GM23248 (cell line): ENCODE data around the gene KNDC1. TPM values are rescaled to one million over a fixed set of nuclear protein-coding genes. Genes with fewer than 3 reads are reported as not detected.

Experiments
- DNase-seq: peaks from one replicate; pipeline ENCODE4 v3.0.0-alpha.2; 2015
- H2AFZ ChIP-seq: fragments of 200-600 bp; sonication (generic); 2 replicates; pipeline ENCODE4 v1.6.1; 2016; ENCODE audit warnings: antibody characterized with exemption
- H3F3A ChIP-seq: fragments of 200-600 bp; sonication (generic); 2 replicates; pipeline ENCODE4 v1.6.1; 2016; ENCODE audit warnings: mild to moderate bottlenecking, antibody characterized with exemption, mixed run types; ENCODE audit not compliant: insufficient read depth
- H3K27ac ChIP-seq: fragments of 200-600 bp; sonication (generic); 2 replicates; pipeline ENCODE4 v1.5.1; 2016; ENCODE audit warnings: mild to moderate bottlenecking
- H3K27me3 ChIP-seq: fragments of 200-600 bp; sonication (generic); replicated peaks from 2 replicates; pipeline ENCODE4 v1.6.1; 2016; ENCODE audit warnings: mild to moderate bottlenecking; ENCODE audit not compliant: insufficient read depth
- H3K36me3 ChIP-seq: fragments of 200-600 bp; sonication (generic); 2 replicates; pipeline ENCODE4 v1.6.1; 2016; ENCODE audit warnings: low read depth, mild to moderate bottlenecking
- H3K4me1 ChIP-seq: fragments of 200-600 bp; sonication (generic); 2 replicates; pipeline ENCODE4 v1.6.1; 2016; ENCODE audit warnings: mild to moderate bottlenecking; ENCODE audit not compliant: insufficient read depth
- H3K4me2 ChIP-seq: fragments of 200-600 bp; sonication (generic); one replicate; pipeline ENCODE4 v1.6.1; 2016; ENCODE audit warnings: mild to moderate bottlenecking; ENCODE audit not compliant: unreplicated experiment
- H3K4me3 ChIP-seq: fragments of 200-600 bp; sonication (generic); 2 replicates; pipeline ENCODE4 v1.5.1; 2016; ENCODE audit warnings: mild to moderate bottlenecking
- H3K79me2 ChIP-seq: fragments of 200-600 bp; sonication (generic); 2 replicates; pipeline ENCODE4 v1.6.1; 2016; ENCODE audit warnings: mild to moderate bottlenecking; ENCODE audit not compliant: insufficient read depth
- H3K9ac ChIP-seq: fragments of 200-600 bp; sonication (generic); 2 replicates; pipeline ENCODE4 v1.6.1; 2016; ENCODE audit warnings: mild to moderate bottlenecking
- H3K9me2 ChIP-seq: fragments of 200-600 bp; sonication (generic); 2 replicates; pipeline ENCODE4 v1.6.1; 2016; ENCODE audit warnings: mixed run types, mild to moderate bottlenecking, moderate library complexity; ENCODE audit not compliant: insufficient read depth
- H3K9me3 ChIP-seq: fragments of 200-600 bp; sonication (generic); one replicate; pipeline ENCODE4 v1.6.1; 2017; ENCODE audit warnings: low read depth
- H4K20me1 ChIP-seq: fragments of 200-600 bp; sonication (generic); 2 replicates; pipeline ENCODE4 v1.6.0; 2016; ENCODE audit not compliant: insufficient read depth
- EZH2 ChIP-seq: fragments of 200-600 bp; sonication (generic); IDR thresholded peaks from 2 replicates; pipeline ENCODE4 v1.6.1; 2018; ENCODE audit warnings: antibody characterized with exemption, mild to moderate bottlenecking; ENCODE audit not compliant: insufficient read depth, poor library complexity, severe bottlenecking
- EZH2phosphoT487 ChIP-seq: fragments of 200-600 bp; sonication (generic); IDR thresholded peaks from 2 replicates; pipeline ENCODE4 v1.6.1; 2018; ENCODE audit warnings: antibody characterized with exemption, moderate library complexity, mild to moderate bottlenecking, low read depth; ENCODE audit not compliant: insufficient read depth
- WGBS, 2 experiments: methylation state at CpG; one replicate each; pipeline ENCODE4 v1.1.6; 2015 to 2017; ENCODE audit warnings: low lambda C conversion rate in 2 of 2, low coverage in 1 of 2; ENCODE audit errors: missing lambda C conversion rate in 2 of 2; 5-methylcytosine and 5-hydroxymethylcytosine counted together
- in situ Hi-C: fragments of 300-500 bp; cut with MboI; formaldehyde crosslinking; loops from 2 replicates; pipeline ENCODE4 v1.15.0; 2020
- polyA plus RNA-seq: library from polyadenylated mRNA; unstranded; fragments of >200 nt; fragmentation: Nextera tagmentation; extraction: Ambion mirVana; gene quantifications from 2 replicates; pipeline ENCODE4 v1.2.1, GENCODE V29; 2016
- total RNA-seq: library from RNA; depleted of rRNA; stranded (reverse); fragments of >200 nt; shearing (Covaris generic); gene quantifications from 2 replicates; pipeline ENCODE4 v1.2.3, GENCODE V29; 2014

Gene KNDC1
- total and polyA plus RNA-seq, 2 experiments from 2014 or later = 0.44 to 0.54 TPM

GRCh38 chr10:133204226-133205015 is 44.4 kb downstream of the KNDC1 start:
- Histone ChIP-seq H3K4me3 (no peak overlapping the region), H3K4me1 (no peaks in the 10 kb centered on the region), H3F3A (no peaks in the 10 kb centered on the region), H3K36me3 (no peaks in the 10 kb centered on the region), H3K79me2 (no peaks in the 10 kb centered on the region), H3K27ac (no peak overlapping the region), H4K20me1 (no peaks in the 10 kb centered on the region), H3K9me2 (no peaks in the 10 kb centered on the region), H3K4me2 (no peak overlapping the region), H2AFZ (no peak overlapping the region), H3K9ac (no peak overlapping the region), H3K9me3 (no peaks in the 10 kb centered on the region), H3K27me3 (no peaks in the 10 kb centered on the region)
- DNase-seq = no peak
- in situ Hi-C loops = no loop called here
- TF ChIP-seq EZH2 (no peak), EZH2phosphoT487 (no peak)
- 82 to 83% methylated on average over 36 to 38 of the region's 38 CpGs for WGBS, 2 experiments

GRCh38 chr10:133205146-133205545 is 45.1 kb downstream of the KNDC1 start:
- H3K9ac ChIP-seq = no peak overlapping the region
- H3F3A ChIP-seq = no peaks in the 10 kb centered on the region
- no peak for DNase-seq
- H3K27ac ChIP-seq = no peak overlapping the region
- no peaks in the 10 kb centered on the region for H3K27me3 ChIP-seq
- 68 to 72% methylated on average over 21 to 23 of the region's 23 CpGs for WGBS, 2 experiments
- no peaks in the 10 kb centered on the region for H3K4me1 ChIP-seq
- H3K9me2 ChIP-seq = no peaks in the 10 kb centered on the region
- no peak overlapping the region for H3K4me2 ChIP-seq
- H3K9me3 ChIP-seq = no peaks in the 10 kb centered on the region
- H2AFZ ChIP-seq = no peak overlapping the region
- no peak for TF ChIP-seq EZH2phosphoT487
- TF ChIP-seq EZH2 = no peak
- H4K20me1 ChIP-seq = no peaks in the 10 kb centered on the region
- in situ Hi-C loops = no loop called here
- no peak overlapping the region for H3K4me3 ChIP-seq
- no peaks in the 10 kb centered on the region for H3K79me2 ChIP-seq
- no peaks in the 10 kb centered on the region for H3K36me3 ChIP-seq

- no peaks in the 10 kb centered on the region for H4K20me1 ChIP-seq
- WGBS, 2 experiments = 70 to 73% methylated on average over 17 of the region's 17 CpGs
- DNase-seq = no peak
Measured at GRCh38 chr10:133206356-133207040, 46.5 kb downstream of the KNDC1 start.

GRCh38 chr10:133207041-133207600 is 47.1 kb downstream of the KNDC1 start:
- H2AFZ ChIP-seq = no peak overlapping the region
- H4K20me1 ChIP-seq = no peaks in the 10 kb centered on the region
- H3K4me3 ChIP-seq = no peak overlapping the region
- H3K27me3 ChIP-seq = no peaks in the 10 kb centered on the region
- no peak for DNase-seq
- H3F3A ChIP-seq = no peaks in the 10 kb centered on the region
- no peaks in the 10 kb centered on the region for H3K79me2 ChIP-seq
- no peaks in the 10 kb centered on the region for H3K4me1 ChIP-seq
- no peaks in the 10 kb centered on the region for H3K9me2 ChIP-seq
- no peak overlapping the region for H3K9ac ChIP-seq
- no peak overlapping the region for H3K4me2 ChIP-seq
- TF ChIP-seq EZH2 (no peak), EZH2phosphoT487 (no peak)
- H3K27ac ChIP-seq = no peak overlapping the region
- in situ Hi-C loops = no loop called here
- 81% methylated on average over 33 to 36 of the region's 36 CpGs for WGBS, 2 experiments
- H3K36me3 ChIP-seq = no peaks in the 10 kb centered on the region
- H3K9me3 ChIP-seq = no peaks in the 10 kb centered on the region

More at GRCh38 chr10:133206356-133207040, 46.5 kb downstream of the KNDC1 start:
- no peak overlapping the region for H3K9ac ChIP-seq
- no peaks in the 10 kb centered on the region for H3K36me3 ChIP-seq
- in situ Hi-C loops = no loop called here
- no peak overlapping the region for H3K4me2 ChIP-seq
- no peak overlapping the region for H2AFZ ChIP-seq
- H3K4me3 ChIP-seq = no peak overlapping the region
- no peaks in the 10 kb centered on the region for H3K27me3 ChIP-seq
- H3K9me2 ChIP-seq = no peaks in the 10 kb centered on the region
- no peaks in the 10 kb centered on the region for H3K79me2 ChIP-seq
- no peaks in the 10 kb centered on the region for H3F3A ChIP-seq
- no peak for TF ChIP-seq EZH2
- no peak for TF ChIP-seq EZH2phosphoT487
- H3K9me3 ChIP-seq = no peaks in the 10 kb centered on the region
- H3K4me1 ChIP-seq = no peaks in the 10 kb centered on the region
- no peak overlapping the region for H3K27ac ChIP-seq
